Uterus (tissue), 4 donors: ENCODE data around the gene CSTF1. TPM values are rescaled to one million over a fixed set of nuclear protein-coding genes. Genes with fewer than 3 reads are reported as not detected.

Source experiments
- DNase-seq, 2 donors: peaks; one replicate each; pipeline ENCODE4 v3.0.0-alpha.2; 2019 to 2020
- H3K27ac ChIP-seq, 2 donors: fragments of 200-600 bp; sonication (generic); 1 replicate in 1 of 2; 2 replicates in 1 of 2; pipeline ENCODE4 v1.5.1; 2016 to 2018
- H3K27me3 ChIP-seq, 2 donors: fragments of 200-600 bp; sonication (generic); one replicate each; pipeline ENCODE4 v1.5.1; 2018 to 2019; ENCODE audit warnings: control low read depth in 1 of 2
- H3K36me3 ChIP-seq, 2 donors: fragments of 200-600 bp; sonication (generic); one replicate each; pipeline ENCODE4 v1.5.1; 2019; ENCODE audit warnings: control low read depth in 1 of 2
- H3K4me1 ChIP-seq, 2 donors: fragments of 200-600 bp; sonication (generic); one replicate each; pipeline ENCODE4 v1.5.1; 2018 to 2019; ENCODE audit warnings: control low read depth in 1 of 2
- H3K4me3 ChIP-seq, 2 donors: fragments of 200-600 bp; sonication (generic); 1 replicate in 1 of 2; 2 replicates in 1 of 2; pipeline ENCODE4 v1.5.1; 2018 to 2019; ENCODE audit warnings: mild to moderate bottlenecking in 1 of 2
- H3K9me3 ChIP-seq, 2 donors: fragments of 200-600 bp; sonication (generic); one replicate each; pipeline ENCODE4 v1.5.1; 2019; ENCODE audit warnings: control low read depth in 1 of 2
- POLR2A ChIP-seq, 2 donors: fragments of 450-650 bp; IDR thresholded peaks; one replicate each; pipeline ENCODE4 v1.6.1; 2016; ENCODE audit warnings: antibody characterized with exemption in 2 of 2, mild to moderate bottlenecking in 1 of 2, moderate library complexity in 1 of 2
- intact Hi-C: fragments of 100-400 bp; cut with DNase I; formaldehyde crosslinking; loops from one replicate; pipeline ENCODE4 v1.15.1; 2023; ENCODE audit warnings: low total_unique reads
- total RNA-seq, 4 donors: library from RNA; depleted of rRNA in 3 of 4; stranded (reverse); fragments of >200 nt in 3 of 4; gene quantifications; one replicate each; pipeline versions ENCODE4 v1.1.0 to v1.2.4, GENCODE V29; 2014 to 2023
- TF ChIP-seq, protein P1 (sequence below), 4 experiments: fragments of 200-600 bp in 2 of 4; fragments of 450-650 bp in 2 of 4; sonication (generic) in 2 of 4; IDR thresholded peaks; one replicate each; pipeline ENCODE4 v1.5.1; 2016 to 2019; ENCODE audit warnings: antibody characterized with exemption in 4 of 4, mild to moderate bottlenecking in 2 of 4, moderate library complexity in 1 of 4
- donor health status: DM: yes; HTN: yes; CAD: no.

CSTF1 gene
- total RNA-seq, 4 donors from 2014 or later = 20.9 to 44.0 (median 29.9) TPM

GRCh38 chr20:56358070-56358469 is 34.4 kb upstream of the CSTF1 start:
- peak overlapping the region in 1 of 2 donors; percentile 88 for H3K4me3 ChIP-seq
- no peak for DNase-seq
- intact Hi-C loops = no loop called here

GRCh38 chr20:56358600-56359211 is 33.7 kb upstream of the CSTF1 start, which contains the start of gene FAM210B:
Gene FAM210B (plus strand): TSS chr20:56358974. CDS start chr20:56359006, 32 bp downstream.
- Histone ChIP-seq H3K27ac (peak within 1 kb of the TSS; percentile 75 to 82), H3K4me1 (peaks cover 0 to 10% of the 10 kb centered on the region in 2 donors), H3K36me3 (no peaks in the 10 kb centered on the region), H3K4me3 (peak within 1 kb of the TSS; percentile 76 to 88), H3K9me3 (no peaks in the 10 kb centered on the region), H3K27me3 (no peaks in the 10 kb centered on the region)
- peak; percentile 86 to 89 for DNase-seq
- TF ChIP-seq POLR2A (IDR thresholded peaks at IDR 0.05) = peak; percentile 42 to 68
- TF ChIP-seq, protein P1, sequence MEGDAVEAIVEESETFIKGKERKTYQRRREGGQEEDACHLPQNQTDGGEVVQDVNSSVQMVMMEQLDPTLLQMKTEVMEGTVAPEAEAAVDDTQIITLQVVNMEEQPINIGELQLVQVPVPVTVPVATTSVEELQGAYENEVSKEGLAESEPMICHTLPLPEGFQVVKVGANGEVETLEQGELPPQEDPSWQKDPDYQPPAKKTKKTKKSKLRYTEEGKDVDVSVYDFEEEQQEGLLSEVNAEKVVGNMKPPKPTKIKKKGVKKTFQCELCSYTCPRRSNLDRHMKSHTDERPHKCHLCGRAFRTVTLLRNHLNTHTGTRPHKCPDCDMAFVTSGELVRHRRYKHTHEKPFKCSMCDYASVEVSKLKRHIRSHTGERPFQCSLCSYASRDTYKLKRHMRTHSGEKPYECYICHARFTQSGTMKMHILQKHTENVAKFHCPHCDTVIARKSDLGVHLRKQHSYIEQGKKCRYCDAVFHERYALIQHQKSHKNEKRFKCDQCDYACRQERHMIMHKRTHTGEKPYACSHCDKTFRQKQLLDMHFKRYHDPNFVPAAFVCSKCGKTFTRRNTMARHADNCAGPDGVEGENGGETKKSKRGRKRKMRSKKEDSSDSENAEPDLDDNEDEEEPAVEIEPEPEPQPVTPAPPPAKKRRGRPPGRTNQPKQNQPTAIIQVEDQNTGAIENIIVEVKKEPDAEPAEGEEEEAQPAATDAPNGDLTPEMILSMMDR (IDR thresholded peaks at IDR 0.05) = no peak
- intact Hi-C loops = no loop called here

More at GRCh38 chr20:56358070-56358469, 34.4 kb upstream of the CSTF1 start:
- TF ChIP-seq POLR2A (IDR thresholded peaks at IDR 0.05) = no peak
- TF ChIP-seq, protein P1 (IDR thresholded peaks at IDR 0.05) = no peak
- H3K27ac ChIP-seq = peak overlapping the region; percentile 28 to 57
- no peaks in the 10 kb centered on the region for H3K27me3 ChIP-seq
- peaks cover 0 to 10% of the 10 kb centered on the region in 2 donors for H3K4me1 ChIP-seq
- no peaks in the 10 kb centered on the region for H3K9me3 ChIP-seq
- H3K36me3 ChIP-seq = no peaks in the 10 kb centered on the region

- H3K27ac ChIP-seq = peak overlapping the region; percentile 75 to 82
- no peaks in the 10 kb centered on the region for H3K9me3 ChIP-seq
- peaks cover 0 to 10% of the 10 kb centered on the region in 2 donors for H3K4me1 ChIP-seq
- intact Hi-C loops = no loop called here
- no peaks in the 10 kb centered on the region for H3K36me3 ChIP-seq
- H3K4me3 ChIP-seq = peak overlapping the region; percentile 76 to 88
- no peak for TF ChIP-seq POLR2A (IDR thresholded peaks at IDR 0.05)
- TF ChIP-seq, protein P1 (IDR thresholded peaks at IDR 0.05) = no peak
- H3K27me3 ChIP-seq = no peaks in the 10 kb centered on the region
- peak; percentile 38 to 40 for DNase-seq
Measured at GRCh38 chr20:56359212-56360132, 33.0 kb upstream of the CSTF1 start.

DNA sequence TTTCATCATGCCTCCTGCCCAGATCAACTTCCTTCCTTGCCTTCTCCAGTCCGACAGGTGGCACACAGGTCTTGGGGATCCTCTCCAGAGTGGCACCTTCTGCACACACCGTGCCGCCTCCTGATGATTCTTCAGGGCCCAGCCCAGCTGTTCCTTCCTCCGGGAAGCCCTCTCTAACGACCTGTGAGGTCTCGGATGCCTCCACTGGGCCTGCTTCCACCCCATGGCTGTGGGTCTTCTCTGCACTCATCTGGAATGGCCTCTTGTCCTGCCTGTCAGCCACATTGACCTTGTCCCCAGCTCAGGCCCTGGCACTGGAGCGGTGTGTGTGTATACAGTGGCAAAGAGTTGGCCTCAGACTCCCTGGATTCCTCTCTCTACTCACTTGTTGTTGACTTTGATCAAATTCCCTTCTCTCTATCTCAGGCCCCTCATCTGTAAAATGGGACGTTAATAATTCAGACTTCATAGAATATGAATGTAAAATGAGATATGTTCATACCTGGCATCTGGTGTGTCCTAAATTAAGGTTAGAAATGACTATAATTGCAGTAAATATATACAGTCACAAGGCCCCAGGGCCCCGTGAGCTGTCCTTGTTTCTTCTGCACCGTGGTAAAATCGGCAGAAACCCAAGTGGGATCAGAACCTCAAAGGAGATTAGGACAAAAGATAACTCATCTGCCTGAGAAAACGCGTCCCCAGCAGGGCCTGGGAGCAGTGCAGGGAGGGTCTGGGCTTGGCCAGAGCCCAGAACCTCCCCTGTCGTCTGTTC is 32.1 kb upstream of the CSTF1 start:
- TF ChIP-seq POLR2A (IDR thresholded peaks at IDR 0.05) = no peak
- TF ChIP-seq, protein P1 (IDR thresholded peaks at IDR 0.05) = no peak
- DNase-seq = no peak
- Histone ChIP-seq H3K36me3 (no peaks in the 10 kb centered on the region), H3K27ac (peak overlapping the region; percentile 75 to 82), H3K27me3 (no peaks in the 10 kb centered on the region), H3K9me3 (no peaks in the 10 kb centered on the region), H3K4me3 (peak overlapping the region; percentile 76 to 88), H3K4me1 (peaks cover 0 to 10% of the 10 kb centered on the region in 2 donors)
- intact Hi-C loops = no loop called here
